Measurements from ENCODE around the gene SERPINE1. TPM values are rescaled to one million over a fixed set of nuclear protein-coding genes. Genes with fewer than 3 reads are reported as not detected.

Gene SERPINE1
- total and polyA plus RNA-seq, 2 experiments from 2014 or later, result 0.97 to 1.2 TPM

GRCh38 chr7:101153969-101154692, 27.2 kb downstream of the SERPINE1 start, which contains the start of gene AP1S1:
TSS of gene AP1S1 (plus strand) at chr7:101154476. CDS start at chr7:101154515, 39 bp downstream.
- H3K27me3 ChIP-seq (ENCODE audit: insufficient read depth), result peaks cover 12% of the 10 kb centered on the region; the same call in 1 of the 2 replicates
- H3K4me2 ChIP-seq, result peak within 1 kb of the TSS; percentile 99
- H3K4me3 ChIP-seq, result peak within 1 kb of the TSS; percentile 79
- peaks cover 11% of the 10 kb centered on the region; the same call in 2 of the 3 replicates for H3K9me3 Mint-ChIP-seq
- H3K36me3 Mint-ChIP-seq (ENCODE audit: low read depth), result peaks cover 20% of the 10 kb centered on the region
- peak; percentile 89 for ATAC-seq
- peak within 1 kb of the TSS; percentile 38 for H2AFZ ChIP-seq
- peaks cover 22% of the 10 kb centered on the region for H3F3A ChIP-seq (replicated peaks; ENCODE audit: low read depth)
- DNase-seq (ENCODE audit: low spot score), result peak; percentile 100
- H3K4me3 Mint-ChIP-seq, result peak within 1 kb of the TSS; percentile 80
- peak within 1 kb of the TSS; percentile 0 for H3K27ac Mint-ChIP-seq
- H3K79me2 ChIP-seq (replicated peaks; ENCODE audit: insufficient read depth), result peaks cover 14% of the 10 kb centered on the region
- peaks cover 33% of the 10 kb centered on the region for H3K27me3 Mint-ChIP-seq (ENCODE audit: insufficient read depth, low read depth, poor library complexity)
- no peaks in the 10 kb centered on the region for H4K20me1 ChIP-seq (replicated peaks; ENCODE audit: insufficient read depth)
- H3K4me1 Mint-ChIP-seq, result peaks cover 27% of the 10 kb centered on the region
- H3K9me2 ChIP-seq (ENCODE audit: insufficient read depth), result peaks cover 4% of the 10 kb centered on the region; the same call in 1 of the 2 replicates
- H3K36me3 ChIP-seq (ENCODE audit: insufficient read depth), result no peaks in the 10 kb centered on the region; the same call in 1 of the 2 replicates
- H3K4me1 ChIP-seq (ENCODE audit: insufficient read depth), result peaks cover 28% of the 10 kb centered on the region
- TF ChIP-seq POLR2AphosphoS5 (IDR thresholded peaks at IDR 0.05; ENCODE audit: low read depth), result peak; percentile 55; the same call in 1 of the 2 replicates
- TF ChIP-seq ZNF331 (CRISPR knock-in tag; IDR thresholded peaks at IDR 0.05; ENCODE audit: low read depth), result no peak
- H3K27ac ChIP-seq (ENCODE audit: low read depth), result no peak within 1 kb of the TSS

- H3K36me3 ChIP-seq (ENCODE audit: insufficient read depth), result no peaks in the 10 kb centered on the region; the same call in 1 of the 2 replicates
- peaks cover 4% of the 10 kb centered on the region; the same call in 1 of the 2 replicates for H3K9me2 ChIP-seq (ENCODE audit: insufficient read depth)
- H2AFZ ChIP-seq, result peak overlapping the region; percentile 38
- H3K4me2 ChIP-seq, result peak overlapping the region; percentile 99
- DNase-seq (ENCODE audit: low spot score), result peak; percentile 48
- Mint-ChIP-seq H3K4me3 (peak overlapping the region; percentile 80), H3K27me3 (ENCODE audit: insufficient read depth, low read depth, poor library complexity) (peaks cover 31% of the 10 kb centered on the region), H3K27ac (no peak overlapping the region), H3K9me3 (peaks cover 11% of the 10 kb centered on the region; the same call in 2 of the 3 replicates), H3K4me1 (peaks cover 33% of the 10 kb centered on the region), H3K36me3 (ENCODE audit: low read depth) (peaks cover 23% of the 10 kb centered on the region)
- peaks cover 30% of the 10 kb centered on the region for H3K4me1 ChIP-seq (ENCODE audit: insufficient read depth)
- peaks cover 12% of the 10 kb centered on the region; the same call in 1 of the 2 replicates for H3K27me3 ChIP-seq (ENCODE audit: insufficient read depth)
- ATAC-seq, result peak; percentile 44
- H3F3A ChIP-seq (replicated peaks; ENCODE audit: low read depth), result peaks cover 22% of the 10 kb centered on the region
- H4K20me1 ChIP-seq (replicated peaks; ENCODE audit: insufficient read depth), result no peaks in the 10 kb centered on the region
- peaks cover 14% of the 10 kb centered on the region for H3K79me2 ChIP-seq (replicated peaks; ENCODE audit: insufficient read depth)
- TF ChIP-seq ZNF114 (CRISPR knock-in tag; IDR thresholded peaks at IDR 0.05), result no peak
- TF ChIP-seq CREB1 (CRISPR knock-in tag; IDR thresholded peaks at IDR 0.05; ENCODE audit: low read depth), result no peak
- TF ChIP-seq ZNF331 (CRISPR knock-in tag; IDR thresholded peaks at IDR 0.05; ENCODE audit: low read depth), result no peak
- no peak for TF ChIP-seq CTCF (conservative IDR thresholded peaks at IDR 0.05; ENCODE audit: low read depth in 2 of 2)
- TF ChIP-seq STAT1 (IDR thresholded peaks at IDR 0.05; ENCODE audit: unreplicated experiment), result no peak
- no peak; the same call in 1 of the 2 replicates for TF ChIP-seq POLR2AphosphoS5 (IDR thresholded peaks at IDR 0.05; ENCODE audit: low read depth)
- no peak for TF ChIP-seq ETS1 (IDR thresholded peaks at IDR 0.05)
- TF ChIP-seq NANOG (IDR thresholded peaks at IDR 0.05; ENCODE audit: borderline replicate concordance), result no peak
- no peak overlapping the region for H3K27ac ChIP-seq (ENCODE audit: low read depth)
- H3K4me3 ChIP-seq, result peak overlapping the region; percentile 79
These were observed 27.8 kb downstream of the SERPINE1 start for GRCh38 chr7:101154693-101155102.

All from GM23338 (cell line).